Esophagus squamous epithelium (tissue), 5 donors: ENCODE measurements around the gene HECTD4. TPM values are rescaled to one million over a fixed set of nuclear protein-coding genes. Genes with fewer than 3 reads are reported as not detected.

Experiments
- DNase-seq: peaks from one replicate; lab custom pipeline; 2025; lab: John Stamatoyannopoulos, UW
- H3K27ac ChIP-seq, 4 donors: fragments of 200-600 bp; sonication (generic); one replicate each; pipeline ENCODE4 v1.5.1; 2016 to 2019; ENCODE audit warnings: mild to moderate bottlenecking in 1 of 4
- H3K27me3 ChIP-seq, 4 donors: fragments of 200-600 bp; sonication (generic); 1 replicate in 3 of 4; 2 replicates in 1 of 4; pipeline versions ENCODE4 v1.5.1 to v1.6.0; 2017 to 2021; ENCODE audit warnings: antibody characterized with exemption in 1 of 4
- H3K36me3 ChIP-seq, 3 donors: fragments of 200-600 bp; sonication (generic); one replicate each; pipeline ENCODE4 v1.5.1; 2016 to 2019
- H3K4me1 ChIP-seq, 3 donors: fragments of 200-600 bp; sonication (generic); one replicate each; pipeline ENCODE4 v1.5.1; 2017 to 2019
- H3K4me3 ChIP-seq, 4 donors: fragments of 200-600 bp; sonication (generic); 1 replicate in 3 of 4; 2 replicates in 1 of 4; pipeline ENCODE4 v1.5.1; 2016 to 2019; ENCODE audit warnings: mild to moderate bottlenecking in 2 of 4, moderate library complexity in 1 of 4
- H3K9me3 ChIP-seq, 3 donors: fragments of 200-600 bp; sonication (generic); one replicate each; pipeline ENCODE4 v1.5.1; 2016 to 2019
- POLR2A ChIP-seq, 4 donors: fragments of 450-650 bp; IDR thresholded peaks; one replicate each; pipeline ENCODE4 v1.6.1; 2017; ENCODE audit warnings: antibody characterized with exemption in 4 of 4, mild to moderate bottlenecking in 4 of 4, moderate library complexity in 3 of 4
- WGBS, 2 donors: methylation state at CpG; one replicate each; pipeline ENCODE4 v1.1.5; 2018; 5-methylcytosine and 5-hydroxymethylcytosine counted together
- intact Hi-C: fragments of 100-400 bp; cut with DNase I; formaldehyde crosslinking; loops from one replicate; pipeline ENCODE4 v1.15.0; 2022
- total RNA-seq, 4 donors: library from RNA; depleted of rRNA; stranded (reverse); fragments of >200 nt; gene quantifications; one replicate each; pipeline ENCODE4 v1.1.0, GENCODE V29; 2016
- TF ChIP-seq, protein P1 (sequence below), 6 experiments: fragments of 450-650 bp in 4 of 6; fragments of 200-600 bp in 2 of 6; sonication (generic) in 2 of 6; IDR thresholded peaks; one replicate each; pipeline ENCODE4 v1.5.1; 2016 to 2019; ENCODE audit warnings: antibody characterized with exemption in 6 of 6, mild to moderate bottlenecking in 4 of 6, moderate library complexity in 4 of 6
- donor health status: DM: yes; HTN: yes; CAD: no.

Gene HECTD4
- total RNA-seq, 4 donors from 2014 or later = 15.4 to 53.4 (median 33.4) TPM

DNA sequence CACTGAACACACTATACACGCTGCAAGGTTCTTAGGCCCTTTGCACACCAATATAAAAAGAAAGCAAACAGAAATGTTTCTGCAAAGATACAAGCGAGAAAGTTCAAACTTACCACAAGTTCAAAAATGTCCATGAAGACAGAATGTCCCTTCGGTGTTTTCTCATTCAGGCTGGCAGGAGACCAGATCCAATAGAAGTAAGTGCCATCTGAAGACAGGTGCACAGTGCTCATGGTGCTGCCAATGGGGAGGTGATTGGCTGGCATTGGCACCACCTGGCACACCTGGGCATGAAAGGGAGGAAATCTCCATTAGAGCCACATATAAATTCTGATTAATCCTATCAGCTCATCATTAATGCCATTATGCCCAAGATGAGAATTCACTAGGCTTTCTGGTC, 76.3 kb downstream of the HECTD4 start:
- intact Hi-C loops = no loop called here
- no peaks in the 10 kb centered on the region for H3K27me3 ChIP-seq
- H3K27ac ChIP-seq = no peak overlapping the region
- peaks cover 0 to 32% (median 0%) of the 10 kb centered on the region in 3 donors for H3K4me1 ChIP-seq
- H3K4me3 ChIP-seq = no peak overlapping the region
- H3K9me3 ChIP-seq = no peaks in the 10 kb centered on the region
- TF ChIP-seq, protein P1, sequence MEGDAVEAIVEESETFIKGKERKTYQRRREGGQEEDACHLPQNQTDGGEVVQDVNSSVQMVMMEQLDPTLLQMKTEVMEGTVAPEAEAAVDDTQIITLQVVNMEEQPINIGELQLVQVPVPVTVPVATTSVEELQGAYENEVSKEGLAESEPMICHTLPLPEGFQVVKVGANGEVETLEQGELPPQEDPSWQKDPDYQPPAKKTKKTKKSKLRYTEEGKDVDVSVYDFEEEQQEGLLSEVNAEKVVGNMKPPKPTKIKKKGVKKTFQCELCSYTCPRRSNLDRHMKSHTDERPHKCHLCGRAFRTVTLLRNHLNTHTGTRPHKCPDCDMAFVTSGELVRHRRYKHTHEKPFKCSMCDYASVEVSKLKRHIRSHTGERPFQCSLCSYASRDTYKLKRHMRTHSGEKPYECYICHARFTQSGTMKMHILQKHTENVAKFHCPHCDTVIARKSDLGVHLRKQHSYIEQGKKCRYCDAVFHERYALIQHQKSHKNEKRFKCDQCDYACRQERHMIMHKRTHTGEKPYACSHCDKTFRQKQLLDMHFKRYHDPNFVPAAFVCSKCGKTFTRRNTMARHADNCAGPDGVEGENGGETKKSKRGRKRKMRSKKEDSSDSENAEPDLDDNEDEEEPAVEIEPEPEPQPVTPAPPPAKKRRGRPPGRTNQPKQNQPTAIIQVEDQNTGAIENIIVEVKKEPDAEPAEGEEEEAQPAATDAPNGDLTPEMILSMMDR (IDR thresholded peaks at IDR 0.05) = no peak
- no peak for TF ChIP-seq POLR2A (IDR thresholded peaks at IDR 0.05)
- WGBS, 2 donors = 94 to 98% methylated on average over 3 of the region's 3 CpGs
- DNase-seq = no peak
- peaks cover 0 to 77% (median 0%) of the 10 kb centered on the region in 3 donors for H3K36me3 ChIP-seq

GRCh38 chr12:112304436-112304835, 77.8 kb downstream of the HECTD4 start:
- no peak for DNase-seq
- peaks cover 0 to 87% (median 0%) of the 10 kb centered on the region in 3 donors for H3K36me3 ChIP-seq
- peaks cover 0 to 32% (median 0%) of the 10 kb centered on the region in 3 donors for H3K4me1 ChIP-seq
- no peak for TF ChIP-seq POLR2A (IDR thresholded peaks at IDR 0.05)
- TF ChIP-seq, protein P1 (IDR thresholded peaks at IDR 0.05) = no peak
- H3K27ac ChIP-seq = no peak overlapping the region
- H3K4me3 ChIP-seq = no peak overlapping the region
- intact Hi-C loops = no loop called here
- WGBS, 2 donors = 72 to 92% methylated on average over 4 of the region's 4 CpGs
- H3K27me3 ChIP-seq = no peaks in the 10 kb centered on the region
- H3K9me3 ChIP-seq = no peaks in the 10 kb centered on the region

GRCh38 chr12:112303799-112304198, 78.4 kb downstream of the HECTD4 start:
- Histone ChIP-seq H3K9me3 (no peaks in the 10 kb centered on the region), H3K4me1 (peaks cover 0 to 30% (median 0%) of the 10 kb centered on the region in 3 donors), H3K27me3 (no peaks in the 10 kb centered on the region), H3K4me3 (no peak overlapping the region), H3K36me3 (peaks cover 0 to 80% (median 0%) of the 10 kb centered on the region in 3 donors), H3K27ac (no peak overlapping the region)
- TF ChIP-seq, protein P1 (IDR thresholded peaks at IDR 0.05) = no peak
- no peak for TF ChIP-seq POLR2A (IDR thresholded peaks at IDR 0.05)
- WGBS, 2 donors = 84 to 98% methylated on average over 2 of the region's 2 CpGs
- DNase-seq = no peak
- intact Hi-C loops = no loop called here

DNA sequence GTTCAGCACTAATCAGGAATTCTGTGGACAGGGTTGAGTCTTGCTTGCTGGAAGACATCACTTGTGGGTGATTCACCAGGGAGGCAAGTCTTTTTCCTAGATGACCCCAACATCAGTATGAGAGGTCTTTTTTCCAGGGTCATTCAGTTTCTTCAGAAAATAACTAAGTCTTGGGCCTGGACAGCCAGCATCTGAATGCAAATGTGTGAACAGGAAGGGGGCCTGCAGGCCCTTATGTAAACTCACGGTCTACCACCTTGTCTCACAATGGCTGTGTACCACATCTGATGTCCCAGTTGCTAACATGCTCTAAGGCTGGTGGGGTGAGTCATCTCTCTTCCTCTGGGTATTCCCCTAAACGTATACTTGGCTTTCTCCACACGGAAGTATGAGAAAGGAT, 79.2 kb downstream of the HECTD4 start:
- H3K4me3 ChIP-seq = no peak overlapping the region
- TF ChIP-seq, protein P1 (IDR thresholded peaks at IDR 0.05) = no peak
- TF ChIP-seq POLR2A (IDR thresholded peaks at IDR 0.05) = no peak
- intact Hi-C loops = no loop called here
- no peaks in the 10 kb centered on the region for H3K27me3 ChIP-seq
- peaks cover 0 to 24% (median 0%) of the 10 kb centered on the region in 3 donors for H3K4me1 ChIP-seq
- H3K27ac ChIP-seq = no peak overlapping the region
- 10 to 21% methylated on average over 3 of the region's 3 CpGs for WGBS, 2 donors
- peaks cover 0 to 84% (median 0%) of the 10 kb centered on the region in 3 donors for H3K36me3 ChIP-seq
- H3K9me3 ChIP-seq = no peaks in the 10 kb centered on the region
- no peak for DNase-seq

GRCh38 chr12:112299704-112300103, 82.5 kb downstream of the HECTD4 start:
- H3K36me3 ChIP-seq = peaks cover 0 to 84% (median 11%) of the 10 kb centered on the region in 3 donors
- no peaks in the 10 kb centered on the region for H3K9me3 ChIP-seq
- no peak for TF ChIP-seq POLR2A (IDR thresholded peaks at IDR 0.05)
- TF ChIP-seq, protein P1 (IDR thresholded peaks at IDR 0.05) = no peak
- WGBS, 2 donors = 56 to 78% methylated on average over 3 of the region's 3 CpGs
- H3K27me3 ChIP-seq = no peaks in the 10 kb centered on the region
- H3K4me1 ChIP-seq = peaks cover 0 to 9% (median 0%) of the 10 kb centered on the region in 3 donors
- intact Hi-C loops = no loop called here
- DNase-seq = no peak
- no peak overlapping the region for H3K27ac ChIP-seq
- no peak overlapping the region for H3K4me3 ChIP-seq
